HG03432 (cell line): Measurements from ENCODE around the gene APOBEC3F.
A peak's percentile ranks its signal among the peaks of the same experiment; 100 is the strongest.
"Not testable (repeated sequence)": the region's sequence is repeated elsewhere in the genome, so short reads cannot be mapped to it uniquely, and the experiment has no call there.

Source experiments
- ATAC-seq: cut with Tn5 transposase; IDR thresholded peaks from one replicate; pipeline ENCODE4 v1.9.1; 2021; ENCODE audit warnings: mild to moderate bottlenecking, moderate library complexity; ENCODE audit not compliant: unreplicated experiment

APOBEC3F gene

GRCh38 chr22:39068033-39068785 is 27.5 kb downstream of the APOBEC3F start:
- ATAC-seq, result no peak

- ATAC-seq, result no peak
Measured at GRCh38 chr22:39070186-39070585, 29.5 kb downstream of the APOBEC3F start.

GRCh38 chr22:39072581-39072981 is 31.9 kb downstream of the APOBEC3F start:
- not testable (repeated sequence) for ATAC-seq

- no peak for ATAC-seq
Measured at GRCh38 chr22:39073981-39074380, 33.3 kb downstream of the APOBEC3F start.

- peak; percentile 4 for ATAC-seq
Measured at GRCh38 chr22:39076155-39077025, 35.7 kb downstream of the APOBEC3F start.

- peak; percentile 68 for ATAC-seq
Measured at GRCh38 chr22:39077026-39077840, 36.6 kb downstream of the APOBEC3F start, which contains the start of gene APOBEC3G. Gene APOBEC3G (plus strand): TSS chr22:39077275. CDS start chr22:39077362, 87 bp downstream.

GRCh38 chr22:39077912-39078311 is 37.2 kb downstream of the APOBEC3F start:
- ATAC-seq, result not testable (repeated sequence)

- no peak for ATAC-seq
Measured at GRCh38 chr22:39078329-39078728, 37.7 kb downstream of the APOBEC3F start.

DNA sequence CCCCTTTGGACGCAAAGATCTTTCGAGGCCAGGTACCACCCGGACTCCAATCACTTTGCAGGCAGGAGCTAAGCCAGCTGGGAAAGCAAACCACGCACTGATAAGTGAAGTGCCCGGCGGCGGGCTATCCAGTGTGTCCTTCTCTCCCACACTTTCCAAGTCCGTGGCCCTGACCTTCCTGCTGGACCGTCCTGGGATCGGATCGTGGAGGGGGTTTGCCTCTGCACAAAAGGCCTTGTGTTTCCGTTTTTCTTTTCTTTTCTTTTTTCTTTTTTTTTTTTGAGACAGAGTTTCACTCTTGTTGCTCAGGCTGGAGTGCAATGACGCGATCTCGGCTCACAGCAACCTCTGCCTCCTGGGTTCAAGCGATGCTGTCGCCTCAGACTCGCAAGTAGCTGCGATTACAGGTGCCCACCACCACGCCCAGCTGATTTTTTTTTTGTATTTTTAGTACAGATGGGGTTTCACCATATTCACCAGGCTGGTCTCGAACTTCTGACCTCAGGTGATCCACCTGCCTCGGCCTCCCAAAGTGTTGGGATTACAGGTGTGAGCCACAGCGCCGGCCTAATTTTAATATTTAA is 38.5 kb downstream of the APOBEC3F start:
- not testable (repeated sequence) for ATAC-seq

GRCh38 chr22:39080052-39080762 is 39.5 kb downstream of the APOBEC3F start:
- no peak for ATAC-seq

GRCh38 chr22:39081016-39081415 is 40.4 kb downstream of the APOBEC3F start:
- no peak for ATAC-seq

DNA sequence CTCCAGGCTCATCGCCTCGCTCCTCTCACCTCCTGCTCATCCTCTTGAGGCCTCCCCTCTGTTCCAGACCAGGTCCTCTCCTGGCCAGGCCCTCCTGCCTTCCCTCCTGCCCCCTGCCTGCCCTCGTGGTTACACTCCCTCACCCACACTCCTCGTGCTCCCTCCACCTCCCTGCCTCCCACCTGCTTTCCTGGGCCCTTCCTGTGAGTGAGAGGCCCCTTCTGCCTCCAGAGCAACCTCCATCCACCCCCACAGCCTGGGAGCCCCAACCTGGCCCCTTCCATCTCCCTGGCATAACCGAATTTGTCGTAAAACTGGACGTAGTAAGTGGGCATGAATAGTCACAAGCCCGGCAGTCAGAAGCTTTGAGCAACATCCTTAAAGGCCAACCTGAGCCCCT is 40.9 kb downstream of the APOBEC3F start:
- no peak for ATAC-seq

- ATAC-seq, result no peak
Measured at GRCh38 chr22:39083212-39084165, 42.8 kb downstream of the APOBEC3F start.

GRCh38 chr22:39084666-39085065 is 44.0 kb downstream of the APOBEC3F start:
- ATAC-seq, result no peak

GRCh38 chr22:39087098-39087497 is 46.4 kb downstream of the APOBEC3F start:
- ATAC-seq, result no peak

DNA sequence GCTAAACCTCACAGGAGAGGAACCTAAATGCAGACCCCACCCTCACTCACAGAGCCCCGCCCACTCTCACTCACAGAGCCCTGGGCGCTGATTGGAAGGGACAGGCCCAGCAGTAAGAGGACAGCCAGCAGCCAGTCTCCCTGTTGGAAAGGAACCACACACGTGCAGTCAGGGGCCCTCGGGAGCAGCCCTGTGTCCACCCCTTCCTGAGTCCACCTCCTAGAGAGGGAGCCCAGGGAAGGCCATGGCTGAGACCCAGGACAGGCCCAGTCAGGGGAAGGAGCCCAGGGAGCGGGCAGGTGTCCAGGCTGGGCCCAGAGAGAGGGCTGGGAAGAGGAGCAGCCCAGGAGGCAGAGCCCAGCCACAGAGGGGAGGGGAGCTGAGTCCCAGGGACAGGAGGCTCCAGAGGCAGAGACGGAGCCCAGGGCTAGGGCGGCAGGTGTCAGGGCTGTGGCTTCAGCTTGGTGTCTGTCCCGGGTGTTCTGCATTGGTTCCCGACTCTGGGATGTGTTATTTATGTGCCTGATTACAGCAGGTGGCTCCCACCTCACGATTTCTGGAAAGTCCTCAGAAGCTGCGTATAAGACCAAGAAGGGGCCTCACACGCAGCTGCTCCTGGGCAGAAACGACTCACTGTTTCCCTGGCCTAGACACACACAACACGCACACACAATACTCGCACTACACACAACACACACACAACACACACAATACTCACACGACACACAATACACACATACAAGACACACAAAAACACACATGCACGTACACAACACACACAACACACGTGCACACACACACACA is 47.4 kb downstream of the APOBEC3F start:
- no peak for ATAC-seq

DNA sequence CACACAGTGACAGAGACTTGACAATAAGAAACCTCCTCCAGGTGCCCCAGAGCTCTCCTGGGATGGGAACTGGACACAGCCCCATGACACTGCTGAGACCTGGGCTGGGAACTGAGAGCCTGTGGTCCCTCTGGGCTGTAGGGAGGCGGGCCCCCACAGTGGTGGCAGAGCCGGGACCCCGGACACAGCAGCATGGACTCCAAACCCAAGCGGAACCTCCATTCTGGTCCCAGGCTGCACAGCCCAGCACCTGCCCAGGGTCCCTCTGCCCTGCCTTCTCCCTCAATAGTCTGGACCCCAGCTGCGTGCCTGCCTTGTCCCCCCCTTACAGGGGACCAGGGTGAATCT is 48.0 kb downstream of the APOBEC3F start:
- ATAC-seq, result no peak

DNA sequence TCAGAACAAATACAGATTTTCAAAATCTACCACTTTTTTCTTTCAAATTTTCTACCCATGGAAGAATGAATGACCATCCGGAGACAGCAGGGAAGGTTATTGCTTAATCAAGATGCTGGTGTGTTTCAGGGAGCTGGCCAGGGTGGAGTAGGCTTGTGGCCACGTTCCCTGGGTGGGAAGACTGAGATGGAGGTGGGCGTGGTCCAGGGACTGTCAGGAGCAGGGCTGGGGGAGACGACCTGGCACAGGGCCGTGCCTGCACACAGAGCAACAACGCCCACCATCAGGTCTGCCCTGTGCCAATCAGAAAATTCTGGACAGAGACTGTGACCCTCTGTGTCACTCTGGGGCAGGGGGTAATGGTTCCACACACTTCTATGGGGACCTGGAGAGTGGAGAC is 49.3 kb downstream of the APOBEC3F start:
- ATAC-seq, result no peak
